22Rv1 (cell line): ENCODE data around the gene GTSF1L.

Experiments
- CTCF ChIP-seq: fragments of 450-650 bp; IDR thresholded peaks from 2 replicates; pipeline ENCODE4 v1.5.1; 2017; ENCODE audit warnings: mild to moderate bottlenecking
- ZFX ChIP-seq: fragments of 450-650 bp; IDR thresholded peaks from 2 replicates; pipeline ENCODE4 v1.6.1; 2017; ENCODE audit warnings: antibody characterized with exemption, borderline replicate concordance

- TF ChIP-seq CTCF (no peak), ZFX (no peak)
These were observed 11.3 kb downstream of the GTSF1L start for GRCh38 chr20:43715511-43715910.
